Measurements from ENCODE around the gene KAT6B.

The KAT6B gene

GRCh38 chr10:75015442-75015841 is 189.0 kb downstream of the KAT6B start:
- no peak for DNase-seq (ENCODE audit: low spot score)

- DNase-seq (ENCODE audit: low spot score), result no peak
Measured at GRCh38 chr10:75016325-75016724, 189.9 kb downstream of the KAT6B start.

DNA sequence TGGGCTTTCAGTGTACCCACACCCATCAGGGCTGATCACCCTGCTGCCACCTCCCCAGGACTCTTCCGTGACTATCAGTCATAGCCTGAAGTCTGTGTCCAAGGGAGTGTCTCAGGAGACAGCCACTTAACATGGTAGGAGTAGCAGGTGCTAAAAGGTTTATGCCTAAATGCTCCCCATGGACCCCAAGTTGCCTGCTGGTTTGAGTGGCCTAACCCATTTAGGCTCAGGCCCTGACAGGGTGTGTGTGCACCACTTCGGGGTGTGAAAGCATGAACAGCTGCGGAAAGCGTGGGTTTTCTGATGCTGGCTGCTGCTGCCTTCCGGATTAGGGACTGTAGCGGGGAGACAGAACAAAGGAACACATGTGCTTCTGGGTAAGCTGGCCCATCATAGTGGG is 191.9 kb downstream of the KAT6B start:
- no peak for DNase-seq (ENCODE audit: low spot score)

GRCh38 chr10:75018686-75019307 is 192.4 kb downstream of the KAT6B start:
- DNase-seq (ENCODE audit: low spot score), result no peak

DNA sequence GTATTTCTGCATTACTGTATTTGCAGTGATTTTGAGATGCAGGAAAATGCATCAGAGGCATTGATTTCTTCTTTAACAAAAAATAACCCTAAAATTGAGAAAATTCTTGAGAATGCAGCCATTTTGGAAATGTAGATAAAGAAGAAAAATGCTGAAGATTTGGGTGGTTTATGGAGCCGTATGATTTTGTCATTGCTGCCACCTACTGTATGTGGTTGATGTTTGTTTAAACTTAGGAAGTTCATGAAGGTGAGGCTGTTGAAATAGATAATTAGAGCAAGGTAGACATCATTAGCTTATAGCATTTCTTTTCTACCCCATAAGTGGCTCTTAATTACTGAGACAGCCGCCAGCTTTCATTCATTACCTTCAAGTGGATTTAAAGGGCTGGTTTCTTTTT is 193.0 kb downstream of the KAT6B start:
- DNase-seq (ENCODE audit: low spot score), result peak; percentile 33

- DNase-seq (ENCODE audit: low spot score), result no peak
Measured at GRCh38 chr10:75020168-75020567, 193.8 kb downstream of the KAT6B start.

- DNase-seq (ENCODE audit: low spot score), result no peak
Measured at GRCh38 chr10:75021379-75022249, 195.2 kb downstream of the KAT6B start.

GRCh38 chr10:75023074-75023473 is 196.7 kb downstream of the KAT6B start:
- DNase-seq (ENCODE audit: low spot score), result no peak

- no peak for DNase-seq (ENCODE audit: low spot score)
Measured at GRCh38 chr10:75024971-75025523, 198.6 kb downstream of the KAT6B start.

GRCh38 chr10:75028049-75028448 is 201.6 kb downstream of the KAT6B start:
- DNase-seq (ENCODE audit: low spot score), result no peak

- DNase-seq (ENCODE audit: low spot score), result no peak
Measured at GRCh38 chr10:75028748-75029147, 202.3 kb downstream of the KAT6B start.

GRCh38 chr10:75029420-75029819 is 203.0 kb downstream of the KAT6B start:
- no peak for DNase-seq (ENCODE audit: low spot score)

- DNase-seq (ENCODE audit: low spot score), result no peak
Measured at GRCh38 chr10:75029857-75030256, 203.5 kb downstream of the KAT6B start.

GRCh38 chr10:75030371-75030770 is 204.0 kb downstream of the KAT6B start:
- no peak for DNase-seq (ENCODE audit: low spot score)

DNA sequence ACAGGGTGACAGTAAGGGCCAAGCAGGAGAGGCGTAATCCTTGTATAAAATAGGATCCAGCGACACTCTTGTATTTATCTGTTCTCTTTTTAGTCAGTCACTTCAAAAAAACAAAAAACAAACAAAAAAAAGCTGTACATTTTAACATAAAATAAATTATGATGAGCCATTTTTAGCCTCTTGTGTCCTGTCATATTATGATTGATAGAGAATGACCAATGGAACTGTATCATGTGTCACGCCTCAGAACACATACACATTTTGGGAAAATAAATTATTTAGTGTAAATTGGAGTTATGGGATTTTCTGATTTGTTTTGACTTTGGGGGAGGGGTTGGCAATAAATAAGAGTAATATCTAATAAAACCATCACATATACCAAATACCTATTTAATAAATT is 205.7 kb downstream of the KAT6B start:
- no peak for DNase-seq (ENCODE audit: low spot score)

- DNase-seq (ENCODE audit: low spot score), result no peak
Measured at GRCh38 chr10:75032813-75033212, 206.4 kb downstream of the KAT6B start.

GRCh38 chr10:75033399-75034130 is 207.2 kb downstream of the KAT6B start:
- DNase-seq (ENCODE audit: low spot score), result no peak

- no peak for DNase-seq (ENCODE audit: low spot score)
Measured at GRCh38 chr10:75034131-75034512, 207.7 kb downstream of the KAT6B start.

GRCh38 chr10:75034714-75035258 is 208.4 kb downstream of the KAT6B start:
- no peak for DNase-seq (ENCODE audit: low spot score)

- DNase-seq (ENCODE audit: low spot score), result peak; percentile 41
Measured at GRCh38 chr10:75035975-75036708, 209.7 kb downstream of the KAT6B start.

Measured in GM03348 (cell line).